Ishikawa (cell line): Measurements from ENCODE around the gene WSCD2.

Experiments
- CEBPB ChIP-seq: IDR thresholded peaks from 2 replicates; pipeline ENCODE4 v1.6.1; 2012
- CREB1 ChIP-seq: IDR thresholded peaks from 2 replicates; pipeline ENCODE4 v1.6.1; 2012; ENCODE audit warnings: low read depth
- EGR1 ChIP-seq: IDR thresholded peaks from 2 replicates; pipeline ENCODE4 v1.6.1; 2012
- EP300 ChIP-seq: IDR thresholded peaks from 2 replicates; pipeline ENCODE4 v1.6.1; 2012; ENCODE audit warnings: borderline replicate concordance
- FOXM1 ChIP-seq: IDR thresholded peaks from 2 replicates; pipeline ENCODE4 v1.6.1; 2012; ENCODE audit warnings: low read depth, borderline replicate concordance
- MAX ChIP-seq: IDR thresholded peaks from 2 replicates; pipeline ENCODE4 v1.6.1; 2012
- NFIC ChIP-seq: IDR thresholded peaks from 2 replicates; pipeline ENCODE4 v1.6.1; 2012
- RAD21 ChIP-seq: IDR thresholded peaks from 2 replicates; pipeline ENCODE4 v1.6.1; 2012; ENCODE audit warnings: low read depth
- REST ChIP-seq: IDR thresholded peaks from 2 replicates; pipeline ENCODE4 v1.6.1; 2012; ENCODE audit warnings: low read depth, mild to moderate bottlenecking
- TAF1 ChIP-seq: IDR thresholded peaks from 2 replicates; pipeline ENCODE4 v1.6.1; 2012; ENCODE audit warnings: low read depth, mild to moderate bottlenecking
- TCF12 ChIP-seq: IDR thresholded peaks from 2 replicates; pipeline ENCODE4 v1.6.1; 2012; ENCODE audit warnings: low read depth
- TEAD4 ChIP-seq: IDR thresholded peaks from 2 replicates; pipeline ENCODE4 v1.6.1; 2012
- USF1 ChIP-seq: IDR thresholded peaks from 2 replicates; pipeline ENCODE4 v1.6.1; 2012
- YY1 ChIP-seq: IDR thresholded peaks from 2 replicates; pipeline ENCODE4 v1.6.1; 2012; ENCODE audit warnings: low read depth
- ZBTB7A ChIP-seq: IDR thresholded peaks from 2 replicates; pipeline ENCODE4 v1.6.1; 2012; ENCODE audit warnings: low read depth

The WSCD2 gene

GRCh38 chr12:108123402-108123801, 5.7 kb upstream of the WSCD2 start:
- TF ChIP-seq REST, result no peak
- TF ChIP-seq USF1, result no peak
- TF ChIP-seq YY1, result no peak
- TF ChIP-seq TEAD4, result no peak
- TF ChIP-seq NFIC, result no peak
- TF ChIP-seq EP300, result no peak
- TF ChIP-seq TCF12, result no peak
- no peak for TF ChIP-seq RAD21
- TF ChIP-seq MAX, result no peak
- TF ChIP-seq CEBPB, result no peak
- no peak for TF ChIP-seq FOXM1
- no peak for TF ChIP-seq TAF1
- no peak for TF ChIP-seq ZBTB7A
- no peak for TF ChIP-seq EGR1

GRCh38 chr12:108125073-108125472, 4.0 kb upstream of the WSCD2 start:
- TF ChIP-seq NFIC, result no peak
- TF ChIP-seq REST, result no peak
- TF ChIP-seq TEAD4, result no peak
- TF ChIP-seq EGR1, result no peak
- no peak for TF ChIP-seq CREB1
- TF ChIP-seq MAX, result no peak
- TF ChIP-seq YY1, result no peak
- TF ChIP-seq FOXM1, result no peak
- no peak for TF ChIP-seq TCF12
- TF ChIP-seq TAF1, result no peak
- TF ChIP-seq CEBPB, result no peak
- TF ChIP-seq RAD21, result no peak
- TF ChIP-seq USF1, result no peak
- TF ChIP-seq ZBTB7A, result no peak

- no peak for TF ChIP-seq MAX
- TF ChIP-seq REST, result no peak
- no peak for TF ChIP-seq NFIC
- TF ChIP-seq TEAD4, result no peak
These were observed 2.9 kb upstream of the WSCD2 start for GRCh38 chr12:108126212-108126611.

- no peak for TF ChIP-seq ZBTB7A
These were observed 2.0 kb upstream of the WSCD2 start for GRCh38 chr12:108126990-108127501.

GRCh38 chr12:108127654-108128053, 1.4 kb upstream of the WSCD2 start:
- TF ChIP-seq NFIC, result no peak
- no peak for TF ChIP-seq USF1
- TF ChIP-seq TAF1, result no peak
- TF ChIP-seq EGR1, result no peak
- no peak for TF ChIP-seq TCF12
- no peak for TF ChIP-seq RAD21
- no peak for TF ChIP-seq CEBPB
- no peak for TF ChIP-seq FOXM1
- no peak for TF ChIP-seq CREB1
- no peak for TF ChIP-seq YY1
- TF ChIP-seq REST, result no peak
- no peak for TF ChIP-seq TEAD4
- TF ChIP-seq ZBTB7A, result no peak
- TF ChIP-seq EP300, result no peak
- no peak for TF ChIP-seq MAX
